ENCODE data around the gene SH3GL3.
A peak's percentile ranks its signal among the peaks of the same experiment; 100 is the strongest.

Gene SH3GL3

GRCh38 chr15:83446904-83447709 is at the start of gene SH3GL3 (continued):
- TF ChIP-seq REPIN1 (tag by site-specific recombination; IDR thresholded peaks at IDR 0.05; ENCODE audit: low read depth) (no peak), ZNF624 (tag by site-specific recombination; IDR thresholded peaks at IDR 0.05) (no peak), IKZF3 (tag by site-specific recombination; IDR thresholded peaks at IDR 0.05) (no peak), ZSCAN18 (tag by site-specific recombination; IDR thresholded peaks at IDR 0.05) (no peak), ZNF768 (tag by site-specific recombination; IDR thresholded peaks at IDR 0.05) (no peak), ZNF76 (tag by site-specific recombination; IDR thresholded peaks at IDR 0.05; ENCODE audit: borderline replicate concordance, low read depth) (no peak; the same call in 1 of the 2 replicates), ZNF701 (tag by site-specific recombination; IDR thresholded peaks at IDR 0.05) (no peak), ZSCAN4 (tag by site-specific recombination; IDR thresholded peaks at IDR 0.05) (no peak), ZNF391 (tag by site-specific recombination; IDR thresholded peaks at IDR 0.05; ENCODE audit: borderline replicate concordance, low read depth) (no peak), ZNF37A (tag by site-specific recombination; IDR thresholded peaks at IDR 0.05) (no peak), ZNF777 (tag by site-specific recombination; IDR thresholded peaks at IDR 0.05; ENCODE audit: borderline replicate concordance) (no peak), FEZF1 (tag by site-specific recombination; IDR thresholded peaks at IDR 0.05) (no peak), HIC1 (tag by site-specific recombination; IDR thresholded peaks at IDR 0.05) (no peak), TCF7L2 (IDR thresholded peaks at IDR 0.05; ENCODE audit: borderline replicate concordance, low read depth, low read length) (no peak), ZNF16 (tag by site-specific recombination; IDR thresholded peaks at IDR 0.05; ENCODE audit: low read depth) (peak; percentile 62), ZIC2 (tag by site-specific recombination; IDR thresholded peaks at IDR 0.05) (peak; percentile 61; the same call in 1 of the 2 replicates), ZNF530 (tag by site-specific recombination; IDR thresholded peaks at IDR 0.05; ENCODE audit: low read depth) (no peak), ZNF404 (tag by site-specific recombination; IDR thresholded peaks at IDR 0.05) (no peak), ZNF274 (IDR thresholded peaks at IDR 0.05; ENCODE audit: low read length) (no peak), ZNF274 (tag by site-specific recombination; IDR thresholded peaks at IDR 0.05; ENCODE audit: borderline replicate concordance) (no peak), WT1 (tag by site-specific recombination; IDR thresholded peaks at IDR 0.05) (no peak), KLF17 (tag by site-specific recombination; IDR thresholded peaks at IDR 0.05) (peak; percentile 57; the same call in 1 of the 2 replicates)
- TF ChIP-seq, protein P1, sequence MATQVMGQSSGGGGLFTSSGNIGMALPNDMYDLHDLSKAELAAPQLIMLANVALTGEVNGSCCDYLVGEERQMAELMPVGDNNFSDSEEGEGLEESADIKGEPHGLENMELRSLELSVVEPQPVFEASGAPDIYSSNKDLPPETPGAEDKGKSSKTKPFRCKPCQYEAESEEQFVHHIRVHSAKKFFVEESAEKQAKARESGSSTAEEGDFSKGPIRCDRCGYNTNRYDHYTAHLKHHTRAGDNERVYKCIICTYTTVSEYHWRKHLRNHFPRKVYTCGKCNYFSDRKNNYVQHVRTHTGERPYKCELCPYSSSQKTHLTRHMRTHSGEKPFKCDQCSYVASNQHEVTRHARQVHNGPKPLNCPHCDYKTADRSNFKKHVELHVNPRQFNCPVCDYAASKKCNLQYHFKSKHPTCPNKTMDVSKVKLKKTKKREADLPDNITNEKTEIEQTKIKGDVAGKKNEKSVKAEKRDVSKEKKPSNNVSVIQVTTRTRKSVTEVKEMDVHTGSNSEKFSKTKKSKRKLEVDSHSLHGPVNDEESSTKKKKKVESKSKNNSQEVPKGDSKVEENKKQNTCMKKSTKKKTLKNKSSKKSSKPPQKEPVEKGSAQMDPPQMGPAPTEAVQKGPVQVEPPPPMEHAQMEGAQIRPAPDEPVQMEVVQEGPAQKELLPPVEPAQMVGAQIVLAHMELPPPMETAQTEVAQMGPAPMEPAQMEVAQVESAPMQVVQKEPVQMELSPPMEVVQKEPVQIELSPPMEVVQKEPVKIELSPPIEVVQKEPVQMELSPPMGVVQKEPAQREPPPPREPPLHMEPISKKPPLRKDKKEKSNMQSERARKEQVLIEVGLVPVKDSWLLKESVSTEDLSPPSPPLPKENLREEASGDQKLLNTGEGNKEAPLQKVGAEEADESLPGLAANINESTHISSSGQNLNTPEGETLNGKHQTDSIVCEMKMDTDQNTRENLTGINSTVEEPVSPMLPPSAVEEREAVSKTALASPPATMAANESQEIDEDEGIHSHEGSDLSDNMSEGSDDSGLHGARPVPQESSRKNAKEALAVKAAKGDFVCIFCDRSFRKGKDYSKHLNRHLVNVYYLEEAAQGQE (tag by site-specific recombination; IDR thresholded peaks at IDR 0.05): no peak
- TF ChIP-seq, protein P2, sequence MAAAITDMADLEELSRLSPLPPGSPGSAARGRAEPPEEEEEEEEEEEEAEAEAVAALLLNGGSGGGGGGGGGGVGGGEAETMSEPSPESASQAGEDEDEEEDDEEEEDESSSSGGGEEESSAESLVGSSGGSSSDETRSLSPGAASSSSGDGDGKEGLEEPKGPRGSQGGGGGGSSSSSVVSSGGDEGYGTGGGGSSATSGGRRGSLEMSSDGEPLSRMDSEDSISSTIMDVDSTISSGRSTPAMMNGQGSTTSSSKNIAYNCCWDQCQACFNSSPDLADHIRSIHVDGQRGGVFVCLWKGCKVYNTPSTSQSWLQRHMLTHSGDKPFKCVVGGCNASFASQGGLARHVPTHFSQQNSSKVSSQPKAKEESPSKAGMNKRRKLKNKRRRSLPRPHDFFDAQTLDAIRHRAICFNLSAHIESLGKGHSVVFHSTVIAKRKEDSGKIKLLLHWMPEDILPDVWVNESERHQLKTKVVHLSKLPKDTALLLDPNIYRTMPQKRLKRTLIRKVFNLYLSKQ (tag by site-specific recombination; IDR thresholded peaks at IDR 0.05; ENCODE audit: borderline replicate concordance): no peak
- TF ChIP-seq, protein P3, sequence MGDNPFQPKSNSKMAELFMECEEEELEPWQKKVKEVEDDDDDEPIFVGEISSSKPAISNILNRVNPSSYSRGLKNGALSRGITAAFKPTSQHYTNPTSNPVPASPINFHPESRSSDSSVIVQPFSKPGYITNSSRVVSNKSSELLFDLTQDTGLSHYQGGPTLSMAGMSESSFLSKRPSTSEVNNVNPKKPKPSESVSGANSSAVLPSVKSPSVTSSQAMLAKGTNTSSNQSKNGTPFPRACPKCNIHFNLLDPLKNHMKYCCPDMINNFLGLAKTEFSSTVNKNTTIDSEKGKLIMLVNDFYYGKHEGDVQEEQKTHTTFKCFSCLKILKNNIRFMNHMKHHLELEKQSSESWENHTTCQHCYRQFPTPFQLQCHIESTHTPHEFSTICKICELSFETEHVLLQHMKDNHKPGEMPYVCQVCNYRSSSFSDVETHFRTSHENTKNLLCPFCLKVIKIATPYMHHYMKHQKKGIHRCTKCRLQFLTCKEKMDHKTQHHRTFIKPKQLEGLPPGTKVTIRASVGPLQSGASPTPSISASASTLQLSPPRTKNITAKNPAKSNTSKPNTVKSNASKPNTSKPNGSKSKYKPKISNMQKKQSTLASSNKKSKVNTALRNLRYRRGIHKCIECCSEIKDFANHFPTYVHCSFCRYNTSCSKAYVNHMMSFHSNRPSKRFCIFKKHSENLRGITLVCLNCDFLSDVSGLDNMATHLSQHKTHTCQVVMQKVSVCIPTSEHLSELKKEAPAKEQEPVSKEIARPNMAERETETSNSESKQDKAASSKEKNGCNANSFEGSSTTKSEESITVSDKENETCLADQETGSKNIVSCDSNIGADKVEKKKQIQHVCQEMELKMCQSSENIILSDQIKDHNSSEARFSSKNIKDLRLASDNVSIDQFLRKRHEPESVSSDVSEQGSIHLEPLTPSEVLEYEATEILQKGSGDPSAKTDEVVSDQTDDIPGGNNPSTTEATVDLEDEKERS (tag by site-specific recombination; IDR thresholded peaks at IDR 0.05): no peak
